Activated CD4-positive, alpha-beta T cell treated with anti-CD3 and anti-CD28 coated beads, Interleukin-2, amount 50 U/mL, for 16 hours (primary cell): ENCODE results near the gene PNPLA2.
A peak's percentile ranks its signal among the peaks of the same experiment; 100 is the strongest.

Experiments
- DNase-seq: peaks from one replicate; pipeline ENCODE4 v3.0.0-alpha.2; 2020

Gene PNPLA2

GRCh38 chr11:819943-820649 lies 1.4 kb downstream of the PNPLA2 start:
- peak; percentile 93 for DNase-seq

GRCh38 chr11:820655-821511 lies 2.2 kb downstream of the PNPLA2 start:
- no peak for DNase-seq

DNA sequence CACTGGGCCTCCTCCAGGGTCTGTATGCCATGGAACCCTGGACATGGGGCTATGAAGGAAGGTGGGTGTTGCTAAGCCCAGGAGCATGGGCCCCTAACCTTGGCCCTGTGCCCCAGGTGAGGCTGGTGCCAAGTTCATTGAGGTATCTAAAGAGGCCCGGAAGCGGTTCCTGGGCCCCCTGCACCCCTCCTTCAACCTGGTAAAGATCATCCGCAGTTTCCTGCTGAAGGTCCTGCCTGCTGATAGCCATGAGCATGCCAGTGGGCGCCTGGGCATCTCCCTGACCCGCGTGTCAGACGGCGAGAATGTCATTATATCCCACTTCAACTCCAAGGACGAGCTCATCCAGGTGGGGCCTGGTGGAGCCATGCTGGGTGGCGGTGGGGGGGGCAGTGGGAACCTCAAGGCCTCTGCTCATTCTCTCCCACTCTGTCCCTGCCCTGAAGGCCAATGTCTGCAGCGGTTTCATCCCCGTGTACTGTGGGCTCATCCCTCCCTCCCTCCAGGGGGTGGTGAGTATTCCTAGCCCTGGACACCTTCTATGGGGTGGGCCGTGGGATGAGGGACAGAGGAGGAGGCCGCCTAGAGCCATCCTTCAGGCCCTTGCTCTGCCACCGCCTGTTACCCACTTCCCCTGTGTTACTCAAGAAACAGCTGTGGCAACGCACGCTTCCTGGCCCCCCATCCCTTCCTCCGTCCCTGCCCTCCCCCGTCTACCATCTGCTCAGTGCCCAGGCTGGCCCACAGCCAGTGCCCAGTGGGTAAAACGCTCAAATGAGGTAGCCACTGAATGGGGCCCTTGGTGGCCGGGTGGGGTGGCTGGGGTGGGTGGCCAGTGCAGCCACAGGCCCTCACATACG lies 3.0 kb downstream of the PNPLA2 start:
- no peak for DNase-seq

GRCh38 chr11:823441-824291 lies 5.0 kb downstream of the PNPLA2 start:
- DNase-seq = no peak

DNA sequence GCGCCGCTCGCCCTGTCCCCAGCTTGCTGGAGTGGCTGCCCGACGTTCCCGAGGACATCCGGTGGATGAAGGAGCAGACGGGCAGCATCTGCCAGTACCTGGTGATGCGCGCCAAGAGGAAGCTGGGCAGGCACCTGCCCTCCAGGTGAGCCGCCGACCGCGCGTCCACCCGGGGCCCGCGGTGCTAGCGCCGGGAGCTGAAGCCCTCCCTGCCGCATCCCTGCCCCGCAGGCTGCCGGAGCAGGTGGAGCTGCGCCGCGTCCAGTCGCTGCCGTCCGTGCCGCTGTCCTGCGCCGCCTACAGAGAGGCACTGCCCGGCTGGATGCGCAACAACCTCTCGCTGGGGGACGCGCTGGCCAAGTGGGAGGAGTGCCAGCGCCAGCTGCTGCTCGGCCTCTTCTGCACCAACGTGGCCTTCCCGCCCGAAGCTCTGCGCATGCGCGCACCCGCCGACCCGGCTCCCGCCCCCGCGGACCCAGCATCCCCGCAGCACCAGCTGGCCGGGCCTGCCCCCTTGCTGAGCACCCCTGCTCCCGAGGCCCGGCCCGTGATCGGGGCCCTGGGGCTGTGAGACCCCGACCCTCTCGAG lies 5.7 kb downstream of the PNPLA2 start:
- no peak for DNase-seq

- no peak for DNase-seq
These were observed 6.2 kb downstream of the PNPLA2 start for GRCh38 chr11:824942-825341.

GRCh38 chr11:825366-826226 lies 6.9 kb downstream of the PNPLA2 start:
- DNase-seq = no peak

DNA sequence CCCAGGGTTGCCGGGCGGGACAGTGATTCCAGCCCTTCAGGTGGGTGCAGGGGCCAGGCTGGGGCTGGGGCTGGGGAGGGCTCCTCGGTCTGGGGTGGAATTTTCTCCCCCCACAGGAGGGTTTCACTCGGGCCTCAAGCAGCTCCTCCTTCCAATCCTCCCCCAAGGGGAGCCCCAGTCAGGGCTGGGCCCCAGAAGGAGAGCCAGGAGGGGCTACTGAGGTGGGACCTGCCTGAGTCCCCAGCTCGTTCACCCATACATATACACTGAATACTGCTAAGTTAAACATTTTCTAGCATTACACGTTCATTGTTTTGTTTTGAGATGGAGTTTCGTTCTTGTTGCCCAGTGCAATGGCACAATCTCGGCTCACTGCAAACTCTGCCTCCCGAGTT lies 7.5 kb downstream of the PNPLA2 start:
- DNase-seq = no peak

GRCh38 chr11:826836-827145 lies 8.1 kb downstream of the PNPLA2 start:
- DNase-seq = no peak

- DNase-seq = no peak
These were observed 8.6 kb downstream of the PNPLA2 start for GRCh38 chr11:827146-827896.

DNA sequence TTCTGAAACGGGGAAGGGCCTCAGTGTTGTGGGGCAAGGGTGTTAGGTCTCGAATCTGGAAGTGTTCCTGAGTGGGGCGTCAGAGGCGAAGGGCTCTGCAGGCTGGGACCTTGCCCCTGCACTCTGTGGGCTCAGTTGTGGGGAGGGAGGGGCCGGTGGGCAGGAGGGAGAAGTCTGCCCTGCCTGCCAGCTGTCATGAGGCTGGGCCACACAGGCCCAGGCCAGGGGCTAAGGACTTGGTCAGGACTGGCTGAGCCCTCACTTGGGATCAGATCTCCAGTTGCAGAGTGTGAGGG lies 9.1 kb downstream of the PNPLA2 start, which contains the start of gene CRACR2B:
Gene CRACR2B, plus strand, starts transcription at position 23 of the 296 bp plus-strand sequence. CDS start 689 bp downstream, outside the sequence.
- no peak for DNase-seq

DNA sequence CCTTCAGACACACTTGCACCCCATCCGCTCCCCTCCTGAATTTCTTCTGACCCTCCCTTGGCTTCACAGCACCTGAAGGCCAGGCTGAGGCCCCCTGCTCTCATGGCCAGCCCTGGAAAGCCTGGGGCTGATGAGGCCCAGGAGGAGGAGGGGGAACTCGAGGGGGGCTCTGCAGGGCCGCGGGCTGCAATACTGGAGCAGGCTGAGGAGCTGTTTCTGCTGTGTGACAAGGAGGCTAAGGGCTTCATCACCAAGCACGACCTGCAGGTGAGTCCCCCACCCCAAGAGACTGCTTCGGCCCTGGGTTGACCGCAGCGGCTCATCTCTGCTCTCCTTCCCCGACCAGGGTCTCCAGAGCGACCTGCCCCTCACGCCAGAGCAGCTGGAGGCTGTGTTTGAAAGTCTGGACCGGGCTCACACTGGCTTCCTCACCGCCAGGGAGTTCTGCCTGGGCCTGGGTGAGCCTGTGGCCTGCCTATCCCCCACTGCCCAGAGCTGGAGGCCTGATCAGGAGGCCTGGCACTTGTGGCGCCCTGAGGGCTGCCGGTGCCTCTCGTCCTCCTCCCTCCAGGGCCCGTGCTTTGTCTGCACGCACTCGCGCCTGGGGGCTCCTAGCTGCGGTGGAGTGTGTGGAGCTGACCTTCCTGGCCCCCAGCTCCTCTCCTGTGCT lies 9.9 kb downstream of the PNPLA2 start:
- DNase-seq = no peak

GRCh38 chr11:829176-829846 lies 10.6 kb downstream of the PNPLA2 start:
- DNase-seq = no peak

DNA sequence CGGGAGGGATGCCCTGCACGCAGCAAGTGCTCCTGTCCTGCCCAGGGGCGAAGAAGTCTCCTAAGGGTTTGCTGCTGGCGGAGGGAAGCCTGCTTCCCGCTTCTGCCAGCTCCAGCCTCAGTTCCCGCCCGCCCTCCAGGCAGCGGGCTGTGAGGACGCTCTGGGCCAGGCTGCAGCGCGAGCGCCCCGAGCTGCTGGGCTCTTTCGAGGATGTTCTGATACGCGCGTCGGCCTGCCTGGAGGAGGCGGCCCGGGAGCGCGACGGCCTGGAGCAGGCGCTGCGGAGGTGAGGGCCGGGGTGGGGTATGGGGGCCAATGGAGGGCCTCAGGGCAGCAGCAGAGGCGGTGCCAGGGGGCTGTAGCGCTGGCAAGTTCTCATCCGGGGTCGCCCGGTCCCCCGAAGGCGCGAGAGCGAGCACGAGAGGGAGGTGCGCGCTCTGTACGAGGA lies 11.2 kb downstream of the PNPLA2 start:
- DNase-seq = no peak

GRCh38 chr11:830295-831117 lies 11.8 kb downstream of the PNPLA2 start:
- peak; percentile 62 for DNase-seq

GRCh38 chr11:831118-831864 lies 12.6 kb downstream of the PNPLA2 start:
- no peak for DNase-seq

DNA sequence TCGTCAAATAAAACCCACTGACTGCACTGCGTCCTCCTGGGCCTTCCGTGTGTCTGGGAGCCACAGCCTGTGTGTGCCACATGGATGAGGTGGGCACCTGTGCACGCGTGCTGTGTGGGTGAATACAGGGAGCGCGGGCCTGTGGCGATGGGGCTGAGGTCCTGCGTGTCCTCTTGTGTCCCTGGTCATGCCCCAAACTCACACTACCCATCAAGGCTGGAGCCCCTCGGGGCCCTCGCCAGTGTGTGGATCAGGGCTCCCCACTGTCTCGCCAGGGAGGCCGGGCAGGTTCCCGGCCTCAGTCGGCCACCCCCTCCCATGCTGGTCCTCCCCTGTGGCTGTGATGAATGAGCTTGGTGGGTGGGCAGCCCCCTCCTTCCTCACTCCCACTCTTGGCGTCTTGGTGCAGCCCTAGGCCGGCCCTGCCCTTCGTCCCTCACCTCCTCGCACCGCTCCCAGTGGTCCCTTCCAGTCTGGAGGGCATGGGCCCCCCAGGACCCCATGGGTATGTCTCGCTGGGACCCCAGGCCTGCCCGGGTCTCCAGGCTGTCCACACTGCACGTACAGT lies 13.3 kb downstream of the PNPLA2 start:
- DNase-seq = no peak
